AG10803 (cell line): Measurements from ENCODE around the gene PRDM12.

Experiments used
- DNase-seq: peaks from one replicate; pipeline ENCODE4 v3.0.0; 2010; ENCODE audit warnings: low read depth
- H3K4me3 ChIP-seq: 2 replicates; pipeline ENCODE4 v1.5.1; 2011; ENCODE audit warnings: mild to moderate bottlenecking, low read length, control low read depth
- TF ChIP-seq, protein P1 (sequence below): conservative IDR thresholded peaks from 2 replicates; pipeline ENCODE4 v1.5.1; 2011; ENCODE audit warnings: mild to moderate bottlenecking, low read length, control low read depth, inconsistent platforms

Gene PRDM12

DNA sequence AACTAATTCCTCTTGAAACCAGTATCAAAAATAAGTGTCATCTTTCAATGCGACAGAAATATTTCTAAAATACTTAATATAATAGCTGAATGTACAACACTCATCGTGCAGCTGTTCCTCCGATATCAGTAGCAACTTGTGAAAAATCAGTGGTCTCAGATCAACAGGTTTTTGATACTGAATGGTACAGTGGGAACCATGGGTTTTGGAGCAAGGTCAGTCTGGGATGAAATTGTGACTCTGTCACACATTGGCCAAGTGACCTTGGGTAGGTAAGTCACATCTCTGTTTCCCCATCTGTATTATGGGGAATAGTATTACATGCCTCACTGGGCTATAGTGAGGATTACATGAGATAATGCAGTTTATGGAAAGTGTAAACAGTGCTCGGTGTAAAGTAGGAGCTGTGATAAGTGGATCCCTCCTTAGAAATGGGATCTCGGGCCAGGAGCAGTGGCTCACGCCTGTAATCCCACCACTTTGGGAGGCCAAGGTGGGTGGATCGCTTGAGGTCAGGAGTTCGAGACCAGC, 46.5 kb downstream of the PRDM12 start:
- TF ChIP-seq, protein P1, sequence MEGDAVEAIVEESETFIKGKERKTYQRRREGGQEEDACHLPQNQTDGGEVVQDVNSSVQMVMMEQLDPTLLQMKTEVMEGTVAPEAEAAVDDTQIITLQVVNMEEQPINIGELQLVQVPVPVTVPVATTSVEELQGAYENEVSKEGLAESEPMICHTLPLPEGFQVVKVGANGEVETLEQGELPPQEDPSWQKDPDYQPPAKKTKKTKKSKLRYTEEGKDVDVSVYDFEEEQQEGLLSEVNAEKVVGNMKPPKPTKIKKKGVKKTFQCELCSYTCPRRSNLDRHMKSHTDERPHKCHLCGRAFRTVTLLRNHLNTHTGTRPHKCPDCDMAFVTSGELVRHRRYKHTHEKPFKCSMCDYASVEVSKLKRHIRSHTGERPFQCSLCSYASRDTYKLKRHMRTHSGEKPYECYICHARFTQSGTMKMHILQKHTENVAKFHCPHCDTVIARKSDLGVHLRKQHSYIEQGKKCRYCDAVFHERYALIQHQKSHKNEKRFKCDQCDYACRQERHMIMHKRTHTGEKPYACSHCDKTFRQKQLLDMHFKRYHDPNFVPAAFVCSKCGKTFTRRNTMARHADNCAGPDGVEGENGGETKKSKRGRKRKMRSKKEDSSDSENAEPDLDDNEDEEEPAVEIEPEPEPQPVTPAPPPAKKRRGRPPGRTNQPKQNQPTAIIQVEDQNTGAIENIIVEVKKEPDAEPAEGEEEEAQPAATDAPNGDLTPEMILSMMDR: no peak
- no peak for DNase-seq
- no peak overlapping the region for H3K4me3 ChIP-seq

DNA sequence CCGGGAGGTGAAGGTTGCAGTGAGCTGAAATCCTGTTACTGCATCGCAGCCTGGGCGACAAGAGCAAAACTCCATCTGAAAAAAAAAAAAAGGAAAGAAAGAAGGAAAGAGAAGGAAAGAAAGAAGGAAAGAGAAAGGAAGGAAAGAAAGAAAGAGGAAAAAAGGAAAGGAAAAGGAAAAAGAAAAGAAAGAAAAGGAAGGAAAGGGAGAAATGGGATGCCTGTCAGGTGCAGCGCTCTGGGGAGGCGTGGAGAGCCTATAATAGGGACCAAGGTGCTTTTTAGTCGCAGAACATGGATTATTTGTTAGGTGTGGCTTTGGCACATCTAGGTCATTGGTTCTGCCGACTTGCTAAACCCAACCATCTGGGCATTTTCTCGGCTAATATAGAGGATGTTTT, 47.1 kb downstream of the PRDM12 start:
- DNase-seq: no peak
- no peak overlapping the region for H3K4me3 ChIP-seq
- TF ChIP-seq, protein P1: no peak

DNA sequence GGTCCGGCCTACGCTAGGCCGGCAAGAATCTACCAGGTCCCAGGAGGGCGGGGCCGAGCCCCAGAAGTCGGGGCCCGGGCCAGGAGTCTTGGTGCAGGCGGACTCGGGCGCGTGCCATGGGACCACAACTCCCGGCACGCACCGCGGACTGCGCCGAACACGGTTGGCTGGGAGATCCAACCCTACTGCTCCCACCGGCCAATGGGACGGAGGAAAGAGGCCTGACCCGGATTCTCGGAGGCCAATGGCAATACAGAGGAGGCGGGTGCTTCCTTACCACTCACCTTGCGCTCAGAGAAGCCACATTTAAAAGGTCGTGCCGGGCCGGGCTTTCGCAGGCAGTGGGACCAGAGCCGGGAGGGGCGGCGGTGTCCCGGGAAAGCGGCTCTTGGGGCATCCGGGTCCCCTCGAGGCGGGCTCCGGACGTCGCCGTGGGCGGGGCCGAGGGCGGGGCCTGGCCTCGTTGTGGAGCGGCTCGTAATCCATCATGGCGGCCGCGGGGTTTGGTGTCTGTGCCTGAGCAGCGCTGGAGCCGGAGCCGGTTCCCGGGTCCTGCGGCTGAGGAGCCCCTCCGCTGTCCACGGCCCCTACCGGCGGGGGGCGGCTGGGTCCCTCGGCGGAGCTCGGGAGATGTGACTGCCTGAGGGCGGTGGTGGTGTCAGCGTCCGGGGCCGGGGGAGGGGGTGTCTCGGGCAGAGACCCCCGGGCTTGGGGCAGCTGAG, 48.3 kb downstream of the PRDM12 start:
- H3K4me3 ChIP-seq: peak overlapping the region; percentile 77
- peak; percentile 99 for DNase-seq
- TF ChIP-seq, protein P1: no peak

DNA sequence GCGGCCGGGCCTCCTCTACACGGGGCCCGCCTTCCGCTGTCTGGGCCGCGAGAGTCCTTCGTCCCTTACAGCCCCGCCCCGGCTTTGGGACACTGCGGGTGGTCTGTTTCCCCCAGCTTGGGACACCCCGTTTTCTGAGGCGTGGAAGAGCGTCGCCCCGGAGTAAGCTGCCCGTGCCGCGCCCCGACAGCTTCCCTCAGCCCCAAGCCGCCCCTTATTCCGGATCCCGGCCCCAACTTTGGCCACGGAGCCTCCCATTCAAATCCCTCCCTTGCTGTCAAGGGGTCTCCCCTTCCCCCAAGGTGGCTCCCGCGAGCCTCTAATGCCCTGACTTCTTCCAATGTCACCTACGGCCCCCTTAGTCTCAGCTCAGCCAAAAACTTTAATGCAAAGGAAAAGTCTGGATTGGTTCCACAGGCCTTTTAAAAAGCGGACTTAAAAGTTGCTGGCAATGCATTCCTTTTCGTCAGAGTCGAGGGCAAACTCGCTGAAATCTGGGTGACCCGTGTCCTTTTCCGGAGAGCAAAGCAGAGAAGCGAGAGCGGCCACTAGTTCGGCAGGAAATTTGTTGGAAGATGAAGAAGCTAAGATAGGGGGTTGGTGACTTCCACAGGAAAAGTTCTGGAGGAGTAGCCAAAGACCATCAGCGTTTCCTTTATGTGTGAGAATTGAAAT, 49.0 kb downstream of the PRDM12 start:
- TF ChIP-seq, protein P1: no peak
- DNase-seq: peak; percentile 38
- peak overlapping the region; percentile 77 for H3K4me3 ChIP-seq

DNA sequence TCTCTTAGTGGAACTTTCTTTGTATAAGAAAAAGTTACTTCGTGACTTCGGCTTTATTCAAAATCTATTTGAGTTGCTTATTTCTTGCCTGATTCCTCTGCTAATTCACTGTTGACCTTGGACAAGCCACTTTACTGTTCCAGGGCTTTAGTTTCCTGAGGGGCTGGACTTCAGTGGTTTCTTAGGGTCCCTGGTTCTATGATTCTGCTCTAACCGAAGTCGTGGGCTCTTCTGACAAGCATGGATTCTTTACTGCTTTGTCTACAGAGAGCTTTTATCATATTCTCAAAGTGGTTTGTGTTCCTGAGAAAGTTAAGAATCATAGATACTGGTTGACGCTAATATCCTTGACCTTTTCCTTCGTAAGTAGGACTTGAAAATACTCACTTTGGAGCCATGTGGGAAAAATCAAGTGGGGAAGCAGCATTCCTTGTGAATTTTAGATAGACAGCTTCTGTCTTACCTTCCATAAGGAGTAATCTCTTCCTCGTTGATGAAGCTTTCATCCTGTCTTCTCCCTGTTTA, 50.3 kb downstream of the PRDM12 start:
- DNase-seq: no peak
- peak overlapping the region; percentile 77 for H3K4me3 ChIP-seq
- TF ChIP-seq, protein P1: no peak

DNA sequence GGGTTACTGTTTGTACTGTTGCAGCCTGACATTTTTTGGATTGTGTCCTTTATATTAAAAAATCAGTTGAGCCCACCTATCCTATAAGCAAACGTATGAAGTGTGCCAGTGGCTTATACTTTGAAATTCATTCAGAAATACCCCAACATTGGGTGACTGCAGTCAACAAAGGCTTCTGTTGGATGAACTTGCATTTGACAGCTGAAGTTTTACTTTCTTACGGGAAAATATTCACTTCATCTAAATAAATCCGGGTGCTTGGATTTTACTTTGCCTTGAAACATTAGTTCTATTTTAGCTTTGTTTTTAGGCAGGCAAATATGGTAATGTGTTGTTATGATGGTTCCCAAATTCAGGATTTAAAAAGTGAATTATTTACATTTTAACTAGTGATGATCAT, 50.9 kb downstream of the PRDM12 start:
- peak overlapping the region; percentile 77 for H3K4me3 ChIP-seq
- TF ChIP-seq, protein P1: no peak

More for the DNA sequence above, 50.9 kb downstream of the PRDM12 start:
- DNase-seq: no peak
